ENCODE data around the gene FLOT1. TPM values are rescaled to one million over a fixed set of nuclear protein-coding genes. Genes with fewer than 3 reads are reported as not detected.
A peak's percentile ranks its signal among the peaks of the same experiment; 100 is the strongest.

The FLOT1 gene
- total RNA-seq, 1 experiment from 2014 or later: 116 TPM

DNA sequence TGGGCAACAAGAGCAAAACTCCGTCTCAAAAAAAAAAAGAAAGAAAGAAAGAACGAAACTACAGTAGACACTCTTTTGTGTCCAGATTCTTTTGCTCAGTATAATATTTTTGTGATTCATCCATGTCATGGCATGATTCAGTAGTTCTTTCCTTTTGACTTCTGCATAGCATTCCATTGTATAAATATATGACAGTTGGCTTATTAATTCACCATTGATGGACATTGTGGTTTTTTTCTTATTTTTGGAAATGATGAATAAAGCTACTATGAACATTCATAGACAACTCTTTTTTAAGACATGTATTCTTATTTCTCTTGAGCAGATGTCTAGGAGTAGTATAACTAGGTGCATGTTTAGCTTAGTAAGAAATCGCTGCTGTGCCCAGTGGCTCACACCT is 12.1 kb upstream of the FLOT1 start:
- H3K27ac ChIP-seq (ENCODE audit: low read depth, low read length, poor library complexity, severe bottlenecking): no peak overlapping the region
- BruUV-seq (replicated peaks): no TSS peak

DNA sequence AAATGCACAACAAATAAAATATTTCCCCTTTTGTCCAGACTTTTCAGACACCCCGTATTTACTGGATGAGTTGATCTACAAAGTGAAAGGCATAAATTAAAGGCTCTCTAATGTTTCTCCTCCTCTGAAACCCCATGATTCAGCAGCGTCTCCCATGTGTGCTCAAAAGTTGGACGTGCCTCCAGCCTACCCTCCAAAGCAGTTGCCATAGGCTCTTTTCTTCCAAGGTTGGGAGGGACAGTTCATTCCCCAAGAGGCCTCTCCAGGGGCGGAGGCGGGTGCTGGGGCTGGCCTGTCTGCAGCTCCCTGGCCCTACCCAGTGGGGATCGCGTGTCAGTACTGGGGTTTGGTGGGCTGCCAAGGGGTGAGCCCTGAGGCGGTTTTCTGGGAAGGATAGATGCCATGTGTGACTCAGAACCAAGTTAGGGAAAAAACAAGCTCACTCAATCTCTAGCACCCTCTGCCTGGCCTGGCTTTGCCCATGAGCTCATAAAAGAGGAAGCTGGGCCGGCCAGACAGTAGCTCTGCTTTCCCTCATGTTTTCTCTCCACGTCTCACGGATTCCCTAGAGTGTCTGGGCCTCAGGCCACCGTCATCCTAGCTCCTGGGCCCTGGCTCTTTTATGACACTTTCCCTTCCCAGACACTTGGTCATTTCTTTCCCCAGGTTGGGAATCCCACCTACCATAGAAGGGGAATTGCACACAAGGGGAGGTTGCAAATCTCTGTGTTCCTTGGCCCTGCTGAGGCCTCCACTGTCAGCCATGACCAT is 9.9 kb upstream of the FLOT1 start:
- peaks cover 19% of the 10 kb centered on the region for H3K4me1 ChIP-seq (ENCODE audit: insufficient read depth, low read length, poor library complexity, severe bottlenecking)
- CTCF ChIA-PET: no interaction called here
- POLR2A ChIA-PET (ENCODE audit: low non-redundant PET): no interaction called here
- intact Hi-C loops (cut with micrococcal nuclease; ENCODE audit: unreplicated experiment): no loop called here
- peak overlapping the region; percentile 46 for H3K27ac ChIP-seq (ENCODE audit: low read depth, low read length, poor library complexity, severe bottlenecking)
- TF ChIP-seq, protein P1, sequence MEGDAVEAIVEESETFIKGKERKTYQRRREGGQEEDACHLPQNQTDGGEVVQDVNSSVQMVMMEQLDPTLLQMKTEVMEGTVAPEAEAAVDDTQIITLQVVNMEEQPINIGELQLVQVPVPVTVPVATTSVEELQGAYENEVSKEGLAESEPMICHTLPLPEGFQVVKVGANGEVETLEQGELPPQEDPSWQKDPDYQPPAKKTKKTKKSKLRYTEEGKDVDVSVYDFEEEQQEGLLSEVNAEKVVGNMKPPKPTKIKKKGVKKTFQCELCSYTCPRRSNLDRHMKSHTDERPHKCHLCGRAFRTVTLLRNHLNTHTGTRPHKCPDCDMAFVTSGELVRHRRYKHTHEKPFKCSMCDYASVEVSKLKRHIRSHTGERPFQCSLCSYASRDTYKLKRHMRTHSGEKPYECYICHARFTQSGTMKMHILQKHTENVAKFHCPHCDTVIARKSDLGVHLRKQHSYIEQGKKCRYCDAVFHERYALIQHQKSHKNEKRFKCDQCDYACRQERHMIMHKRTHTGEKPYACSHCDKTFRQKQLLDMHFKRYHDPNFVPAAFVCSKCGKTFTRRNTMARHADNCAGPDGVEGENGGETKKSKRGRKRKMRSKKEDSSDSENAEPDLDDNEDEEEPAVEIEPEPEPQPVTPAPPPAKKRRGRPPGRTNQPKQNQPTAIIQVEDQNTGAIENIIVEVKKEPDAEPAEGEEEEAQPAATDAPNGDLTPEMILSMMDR (conservative IDR thresholded peaks at IDR 0.05; ENCODE audit: low read depth, low read length): no peak
- TF ChIP-seq EZH2 (IDR thresholded peaks at IDR 0.05; ENCODE audit: borderline replicate concordance, low read depth, low read length, poor library complexity, severe bottlenecking): no peak
- BruUV-seq (replicated peaks): no TSS peak
- H3K4me3 ChIP-seq (ENCODE audit: low read depth, low read length, poor library complexity, severe bottlenecking): no peak overlapping the region
- DNase-seq (ENCODE audit: low spot score): peak; percentile 84
- H3K27me3 ChIP-seq (replicated peaks; ENCODE audit: insufficient read depth, low read depth, low read length, poor library complexity): no peaks in the 10 kb centered on the region
- no peaks in the 10 kb centered on the region for H3K36me3 ChIP-seq (ENCODE audit: insufficient read depth, low read length, poor library complexity, severe bottlenecking)
- no peaks in the 10 kb centered on the region for H3K9me3 ChIP-seq (ENCODE audit: low read depth, low read length, poor library complexity, severe bottlenecking)

More for the DNA sequence above, 12.1 kb upstream of the FLOT1 start:
- DNase-seq (ENCODE audit: low spot score): no peak
- ChIA-PET POLR2A (ENCODE audit: low non-redundant PET) (no interaction called here), CTCF (no interaction called here)
- H3K27me3 ChIP-seq (replicated peaks; ENCODE audit: insufficient read depth, low read depth, low read length, poor library complexity): no peaks in the 10 kb centered on the region
- H3K4me1 ChIP-seq (ENCODE audit: insufficient read depth, low read length, poor library complexity, severe bottlenecking): peaks cover 15% of the 10 kb centered on the region
- H3K4me3 ChIP-seq (ENCODE audit: low read depth, low read length, poor library complexity, severe bottlenecking): no peak overlapping the region
- no peak for TF ChIP-seq EZH2 (IDR thresholded peaks at IDR 0.05; ENCODE audit: borderline replicate concordance, low read depth, low read length, poor library complexity, severe bottlenecking)
- TF ChIP-seq, protein P1 (conservative IDR thresholded peaks at IDR 0.05; ENCODE audit: low read depth, low read length): no peak
- no peaks in the 10 kb centered on the region for H3K9me3 ChIP-seq (ENCODE audit: low read depth, low read length, poor library complexity, severe bottlenecking)
- intact Hi-C loops (cut with micrococcal nuclease; ENCODE audit: unreplicated experiment): no loop called here
- no peaks in the 10 kb centered on the region for H3K36me3 ChIP-seq (ENCODE audit: insufficient read depth, low read length, poor library complexity, severe bottlenecking)

DNA sequence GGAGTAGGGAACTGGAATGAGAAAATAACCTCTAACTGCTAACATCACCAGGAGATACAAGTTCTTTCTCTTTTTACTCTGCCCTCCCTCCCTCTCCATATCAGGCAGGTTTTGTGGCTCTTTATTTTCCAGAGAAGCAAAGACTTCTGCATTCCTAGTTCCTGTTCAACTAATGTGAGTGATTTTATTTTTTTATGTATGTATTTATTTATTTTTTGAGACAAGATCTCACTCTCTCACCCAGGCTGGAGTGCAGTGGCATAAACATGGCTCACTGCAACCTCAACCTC is 7.8 kb upstream of the FLOT1 start:
- H3K9me3 ChIP-seq (ENCODE audit: low read depth, low read length, poor library complexity, severe bottlenecking): no peaks in the 10 kb centered on the region
- POLR2A ChIA-PET (ENCODE audit: low non-redundant PET): no interaction called here
- no peak for DNase-seq (ENCODE audit: low spot score)
- no peak overlapping the region for H3K4me3 ChIP-seq (ENCODE audit: low read depth, low read length, poor library complexity, severe bottlenecking)
- TF ChIP-seq, protein P1 (conservative IDR thresholded peaks at IDR 0.05; ENCODE audit: low read depth, low read length): no peak
- CTCF ChIA-PET: no interaction called here
- peaks cover 19% of the 10 kb centered on the region for H3K4me1 ChIP-seq (ENCODE audit: insufficient read depth, low read length, poor library complexity, severe bottlenecking)
- no peak overlapping the region for H3K27ac ChIP-seq (ENCODE audit: low read depth, low read length, poor library complexity, severe bottlenecking)
- H3K27me3 ChIP-seq (replicated peaks; ENCODE audit: insufficient read depth, low read depth, low read length, poor library complexity): no peaks in the 10 kb centered on the region
- no peaks in the 10 kb centered on the region for H3K36me3 ChIP-seq (ENCODE audit: insufficient read depth, low read length, poor library complexity, severe bottlenecking)
- intact Hi-C loops (cut with micrococcal nuclease; ENCODE audit: unreplicated experiment): no loop called here
- BruUV-seq (replicated peaks): no TSS peak
